PC-9 (cell line): Measurements from ENCODE around the gene P2RY12. TPM values are rescaled to one million over a fixed set of nuclear protein-coding genes. Genes with fewer than 3 reads are reported as not detected.

Source experiments
- BruUV-seq: library from RNA; stranded (reverse); fragments of 400-500 nt; replicated peaks from 2 replicates; lab custom pipeline; 2021; lab: Mats Ljungman, UMichigan
- CTCF ChIA-PET: fragments of 300-600 bp; sonication (Branson Sonifier 250); formaldehyde crosslinking; loops from one replicate; lab custom pipeline; 2022; ENCODE audit warnings: antibody characterized with exemption; lab: Charles Lee
- POLR2A ChIA-PET: fragments of 300-600 bp; sonication (Branson Sonifier 250); formaldehyde crosslinking; loops from one replicate; lab custom pipeline; 2022; ENCODE audit warnings: antibody characterized with exemption; ENCODE audit not compliant: unreplicated experiment; lab: Charles Lee
- DNase-seq, 2 experiments: peaks; one replicate each; pipeline versions ENCODE4 v3.0.0 to v3.0.0-alpha.2; 2015 to 2022; ENCODE audit warnings: mixed read lengths in 1 of 2
- H2AFZ ChIP-seq: fragments of 200-600 bp; sonication (generic); 2 replicates; pipeline ENCODE4 v1.8.1; 2017; ENCODE audit warnings: antibody characterized with exemption
- H3F3A ChIP-seq: fragments of 200-600 bp; sonication (generic); 2 replicates; pipeline ENCODE4 v1.8.1; 2017; ENCODE audit warnings: antibody characterized with exemption, mild to moderate bottlenecking, low read depth; ENCODE audit not compliant: insufficient read depth
- H3K27ac ChIP-seq: fragments of 200-600 bp; sonication (generic); 2 replicates; pipeline ENCODE4 v1.6.1; 2016; ENCODE audit warnings: mixed run types
- H3K27me3 ChIP-seq: fragments of 200-600 bp; sonication (generic); 2 replicates; pipeline ENCODE4 v1.6.1; 2016; ENCODE audit warnings: low read depth, mixed run types; ENCODE audit not compliant: insufficient read depth
- H3K36me3 ChIP-seq: fragments of 200-600 bp; sonication (generic); 2 replicates; pipeline ENCODE4 v1.6.1; 2016; ENCODE audit warnings: low read depth, mixed run types
- H3K4me1 ChIP-seq: fragments of 200-600 bp; sonication (generic); replicated peaks from 2 replicates; pipeline ENCODE4 v1.6.1; 2016; ENCODE audit warnings: mixed run types; ENCODE audit not compliant: insufficient read depth
- H3K4me2 ChIP-seq: fragments of 200-600 bp; sonication (generic); 2 replicates; pipeline ENCODE4 v1.6.1; 2017; ENCODE audit warnings: mixed run types
- H3K4me3 ChIP-seq: fragments of 200-600 bp; sonication (generic); 2 replicates; pipeline ENCODE4 v1.6.1; 2016; ENCODE audit warnings: mixed run types
- H3K79me2 ChIP-seq: fragments of 200-600 bp; sonication (generic); 2 replicates; pipeline ENCODE4 v1.6.1; 2017; ENCODE audit warnings: low read depth, mixed run types
- H3K9me2 ChIP-seq: fragments of 200-600 bp; sonication (generic); 2 replicates; pipeline ENCODE4 v1.8.1; 2017; ENCODE audit warnings: mild to moderate bottlenecking; ENCODE audit not compliant: insufficient read depth
- H3K9me3 ChIP-seq: fragments of 200-600 bp; sonication (generic); 2 replicates; pipeline ENCODE4 v1.8.1; 2016; ENCODE audit warnings: low read depth; ENCODE audit not compliant: insufficient read depth
- H4K20me1 ChIP-seq: fragments of 200-600 bp; sonication (generic); 2 replicates; pipeline ENCODE4 v1.8.1; 2017; ENCODE audit not compliant: insufficient read depth
- CTCF ChIP-seq: fragments of 200-600 bp; sonication (generic); conservative IDR thresholded peaks from 2 replicates; pipeline ENCODE4 v1.6.1; 2017; ENCODE audit warnings: mixed run types, antibody characterized with exemption, mild to moderate bottlenecking, moderate library complexity
- EZH2 ChIP-seq: fragments of 200-600 bp; sonication (generic); IDR thresholded peaks from 2 replicates; pipeline ENCODE4 v1.8.0; 2017; ENCODE audit warnings: antibody characterized with exemption, low read depth
- intact Hi-C: fragments of 100-400 bp; cut with micrococcal nuclease; formaldehyde crosslinking; loops from one replicate; pipeline ENCODE4 v1.10.0; 2022; ENCODE audit not compliant: unreplicated experiment
- total RNA-seq: library from RNA; stranded (reverse); gene quantifications from 2 replicates; pipeline ENCODE4 v1.2.3, GENCODE V29; 2021

P2RY12 gene
- total RNA-seq, 1 experiment from 2014 or later, result not detected

- CTCF ChIA-PET, result interaction anchor here (0.5 to 2.8 kb wide), 12 partner anchors 22 to 1171 kb away, joined by 3 to 16 read pairs (median 5); no protein-coding TSS in a partner anchor
- no peaks in the 10 kb centered on the region for H3K27me3 ChIP-seq
- H3K36me3 ChIP-seq, result no peaks in the 10 kb centered on the region
- no peaks in the 10 kb centered on the region for H3K79me2 ChIP-seq
- H3K9me2 ChIP-seq, result no peaks in the 10 kb centered on the region
- POLR2A ChIA-PET, result interaction anchor here (0.6 kb wide), 2 partner anchors 83 to 1112 kb away, joined by 3 to 4 read pairs; no protein-coding TSS in a partner anchor
- H3K4me3 ChIP-seq, result no peak overlapping the region
- no peak for DNase-seq
- 0 out of 2 replicates have a peak overlapping the region, but pooled peaks have one; percentile 14 for H3K27ac ChIP-seq
- peak overlapping the region; percentile 61 for H3K4me2 ChIP-seq
- no peaks in the 10 kb centered on the region for H3K9me3 ChIP-seq
- H2AFZ ChIP-seq, result no peak overlapping the region
- no TSS peak for BruUV-seq
- peaks cover 7% of the 10 kb centered on the region for H3F3A ChIP-seq
- TF ChIP-seq EZH2 (no peak), CTCF (peak; percentile 81)
- peaks cover 14% of the 10 kb centered on the region for H3K4me1 ChIP-seq
- intact Hi-C loops, result loop anchor here (1.0 to 2.0 kb wide), 2 partner anchors 22 to 37 kb away; no protein-coding TSS in a partner anchor
- H4K20me1 ChIP-seq, result no peaks in the 10 kb centered on the region
Observed at GRCh38 chr3:151327571-151328198, 56.9 kb downstream of the P2RY12 start.

- Histone ChIP-seq H2AFZ (no peak overlapping the region), H3K4me2 (no peak overlapping the region), H3K27ac (no peak overlapping the region), H3K9me3 (no peaks in the 10 kb centered on the region), H3K4me1 (peaks cover 22% of the 10 kb centered on the region), H3K9me2 (no peaks in the 10 kb centered on the region), H3K79me2 (no peaks in the 10 kb centered on the region), H3K27me3 (no peaks in the 10 kb centered on the region), H3F3A (peaks cover 9% of the 10 kb centered on the region; the same call in 1 of the 2 replicates), H3K36me3 (no peaks in the 10 kb centered on the region), H3K4me3 (no peak overlapping the region), H4K20me1 (no peaks in the 10 kb centered on the region)
- DNase-seq, result no peak
- intact Hi-C loops, result no loop called here
- TF ChIP-seq CTCF, result no peak
- no peak for TF ChIP-seq EZH2
- BruUV-seq, result no TSS peak
- ChIA-PET CTCF (no interaction called here), POLR2A (interaction anchor here (0.6 kb wide), 1 partner anchor 18 kb away, joined by 5 read pairs; no protein-coding TSS in a partner anchor)
Observed at GRCh38 chr3:151322511-151322910, 62.0 kb downstream of the P2RY12 start.

GRCh38 chr3:151321526-151321925 is 63.0 kb downstream of the P2RY12 start:
- Histone ChIP-seq H3K4me2 (no peak overlapping the region), H3K4me3 (no peak overlapping the region), H3K9me2 (no peaks in the 10 kb centered on the region), H3K27ac (no peak overlapping the region), H3F3A (peaks cover 17% of the 10 kb centered on the region; the same call in 1 of the 2 replicates), H2AFZ (no peak overlapping the region), H3K27me3 (no peaks in the 10 kb centered on the region), H3K4me1 (peaks cover 29% of the 10 kb centered on the region), H3K36me3 (no peaks in the 10 kb centered on the region), H3K79me2 (no peaks in the 10 kb centered on the region), H4K20me1 (no peaks in the 10 kb centered on the region), H3K9me3 (no peaks in the 10 kb centered on the region)
- intact Hi-C loops, result no loop called here
- CTCF ChIA-PET, result interaction anchor here (0.7 kb wide), 1 partner anchor 1277 kb away, joined by 3 read pairs; no protein-coding TSS in a partner anchor
- no peak for DNase-seq
- no peak for TF ChIP-seq EZH2
- TF ChIP-seq CTCF, result no peak
- no TSS peak for BruUV-seq
- POLR2A ChIA-PET, result no interaction called here
